NB4 (cell line): ENCODE measurements around the gene OR4K15.

Source experiments
- MAX ChIP-seq: IDR thresholded peaks from 2 replicates; pipeline ENCODE4 v1.6.1; 2011; ENCODE audit warnings: low read depth, low read length
- POLR2A ChIP-seq: IDR thresholded peaks from 2 replicates; pipeline ENCODE4 v1.6.1; 2011; ENCODE audit warnings: mild to moderate bottlenecking; ENCODE audit not compliant: insufficient read length; ENCODE audit errors: extremely low read depth
- TF ChIP-seq, protein P1 (sequence below): IDR thresholded peaks from one replicate; pipeline ENCODE4 v1.5.1; 2012; ENCODE audit warnings: low read depth, low read length

GRCh38 chr14:19974844-19975243 is 547 bp upstream of the OR4K15 start:
- TF ChIP-seq, protein P1, sequence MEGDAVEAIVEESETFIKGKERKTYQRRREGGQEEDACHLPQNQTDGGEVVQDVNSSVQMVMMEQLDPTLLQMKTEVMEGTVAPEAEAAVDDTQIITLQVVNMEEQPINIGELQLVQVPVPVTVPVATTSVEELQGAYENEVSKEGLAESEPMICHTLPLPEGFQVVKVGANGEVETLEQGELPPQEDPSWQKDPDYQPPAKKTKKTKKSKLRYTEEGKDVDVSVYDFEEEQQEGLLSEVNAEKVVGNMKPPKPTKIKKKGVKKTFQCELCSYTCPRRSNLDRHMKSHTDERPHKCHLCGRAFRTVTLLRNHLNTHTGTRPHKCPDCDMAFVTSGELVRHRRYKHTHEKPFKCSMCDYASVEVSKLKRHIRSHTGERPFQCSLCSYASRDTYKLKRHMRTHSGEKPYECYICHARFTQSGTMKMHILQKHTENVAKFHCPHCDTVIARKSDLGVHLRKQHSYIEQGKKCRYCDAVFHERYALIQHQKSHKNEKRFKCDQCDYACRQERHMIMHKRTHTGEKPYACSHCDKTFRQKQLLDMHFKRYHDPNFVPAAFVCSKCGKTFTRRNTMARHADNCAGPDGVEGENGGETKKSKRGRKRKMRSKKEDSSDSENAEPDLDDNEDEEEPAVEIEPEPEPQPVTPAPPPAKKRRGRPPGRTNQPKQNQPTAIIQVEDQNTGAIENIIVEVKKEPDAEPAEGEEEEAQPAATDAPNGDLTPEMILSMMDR = no peak
- TF ChIP-seq MAX (no peak), POLR2A (no peak)
